ENCODE results near the gene ADAMTS2. TPM values are rescaled to one million over a fixed set of nuclear protein-coding genes. Genes with fewer than 3 reads are reported as not detected.
A peak's percentile ranks its signal among the peaks of the same experiment; 100 is the strongest.

Gene ADAMTS2
- total and polyA plus RNA-seq, 7 experiments from 2014 or later, result not detected

DNA sequence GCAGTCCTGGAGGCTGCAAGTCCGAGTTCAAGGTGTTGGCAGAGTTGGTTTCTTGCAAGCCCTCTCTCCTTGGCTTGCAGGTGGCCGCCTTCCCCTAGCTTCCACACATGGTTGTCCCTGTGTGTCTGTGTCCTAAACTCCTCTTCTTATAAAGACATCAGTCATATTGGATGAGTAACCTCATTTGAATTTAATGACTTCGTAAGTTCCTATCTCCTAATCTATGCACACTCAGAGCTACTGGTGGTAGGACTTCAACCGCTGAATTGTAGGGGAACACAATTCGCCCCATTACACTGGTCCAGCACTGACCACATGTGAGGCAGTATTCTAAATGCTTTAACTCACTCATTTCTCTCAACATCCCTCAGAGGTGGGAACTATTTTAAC is 25.9 kb upstream of the ADAMTS2 start:
- Mint-ChIP-seq H3K27me3 (peaks cover 0 to 5% (median 0%) of the 10 kb centered on the region in 5 donors), H3K36me3 (no peaks in the 10 kb centered on the region), H3K4me3 (no peak overlapping the region), H3K4me1 (peaks cover 0 to 3% (median 0%) of the 10 kb centered on the region in 7 donors), H3K27ac (no peak overlapping the region), H3K9me3 (peaks cover 0 to 2% (median 0%) of the 10 kb centered on the region in 11 donors)
- no peaks in the 10 kb centered on the region for H3K27me3 ChIP-seq (ENCODE audit: control insufficient read depth in 2 of 2, insufficient read depth in 2 of 2, low read length in 2 of 2)
- ATAC-seq (no peak), DNase-seq (no peak)
- H3K9me3 ChIP-seq (ENCODE audit: control insufficient read depth in 2 of 3, low read length in 3 of 3), result no peaks in the 10 kb centered on the region
- CTCF ChIA-PET, result no interaction called here
- H3K4me1 ChIP-seq (ENCODE audit: control insufficient read depth in 2 of 2, insufficient read depth in 2 of 2, low read length in 2 of 2), result no peaks in the 10 kb centered on the region
- no peak overlapping the region for H3K27ac ChIP-seq (ENCODE audit: low read depth, low read length)
- no peak overlapping the region for H3K4me3 ChIP-seq (ENCODE audit: low read length)
- POLR2A ChIA-PET, result no interaction called here
- H3K36me3 ChIP-seq (ENCODE audit: control insufficient read depth in 2 of 3, insufficient read depth in 3 of 3, low read length in 3 of 3), result no peaks in the 10 kb centered on the region
- intact Hi-C loops (cut with micrococcal nuclease), result no loop called here

DNA sequence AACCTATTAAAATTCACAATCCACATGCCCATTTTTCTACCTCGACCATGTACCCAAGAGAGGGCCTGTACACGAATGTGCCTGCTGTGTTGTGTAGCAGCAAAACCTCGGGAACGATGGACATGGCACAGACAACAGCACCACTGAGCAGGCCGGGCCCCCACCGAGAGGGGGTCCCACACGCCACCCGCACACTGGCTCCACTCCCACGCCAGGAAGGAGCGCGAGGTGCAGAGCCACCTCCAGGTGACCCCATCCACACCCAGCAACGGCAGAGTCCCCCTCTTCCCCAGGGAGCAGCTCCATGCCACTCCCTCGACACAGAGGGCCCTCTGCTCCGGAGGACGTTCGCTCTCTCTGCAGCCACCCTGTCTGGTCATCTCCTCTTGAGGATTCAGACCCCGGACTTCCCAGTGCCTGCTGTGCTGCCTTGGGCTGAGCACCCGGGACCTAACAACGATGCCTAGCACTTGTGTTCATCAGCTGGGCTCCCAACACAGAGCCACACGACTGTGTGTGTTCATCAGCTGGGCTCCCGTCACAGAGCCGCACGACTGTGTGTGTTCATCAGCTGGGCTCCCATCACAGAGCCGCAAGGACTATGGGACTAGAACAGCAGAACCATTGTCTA is 25.3 kb upstream of the ADAMTS2 start:
- H3K27me3 ChIP-seq (ENCODE audit: control insufficient read depth in 2 of 2, insufficient read depth in 2 of 2, low read length in 2 of 2), result no peaks in the 10 kb centered on the region
- CTCF ChIA-PET, result no interaction called here
- H3K9me3 ChIP-seq (ENCODE audit: control insufficient read depth in 2 of 3, low read length in 3 of 3), result no peaks in the 10 kb centered on the region
- intact Hi-C loops (cut with micrococcal nuclease), result no loop called here
- Mint-ChIP-seq H3K27me3 (peaks cover 0 to 5% (median 0%) of the 10 kb centered on the region in 5 donors), H3K4me3 (no peak overlapping the region), H3K4me1 (peaks cover 0 to 3% (median 0%) of the 10 kb centered on the region in 7 donors), H3K9me3 (peaks cover 0 to 2% (median 0%) of the 10 kb centered on the region in 11 donors), H3K36me3 (no peaks in the 10 kb centered on the region), H3K27ac (no peak overlapping the region)
- POLR2A ChIA-PET, result no interaction called here
- H3K36me3 ChIP-seq (ENCODE audit: control insufficient read depth in 2 of 3, insufficient read depth in 3 of 3, low read length in 3 of 3), result no peaks in the 10 kb centered on the region
- DNase-seq, result no peak
- no peak for ATAC-seq
- H3K27ac ChIP-seq (ENCODE audit: low read depth, low read length), result no peak overlapping the region
- no peak overlapping the region for H3K4me3 ChIP-seq (ENCODE audit: low read length)
- H3K4me1 ChIP-seq (ENCODE audit: control insufficient read depth in 2 of 2, insufficient read depth in 2 of 2, low read length in 2 of 2), result no peaks in the 10 kb centered on the region

DNA sequence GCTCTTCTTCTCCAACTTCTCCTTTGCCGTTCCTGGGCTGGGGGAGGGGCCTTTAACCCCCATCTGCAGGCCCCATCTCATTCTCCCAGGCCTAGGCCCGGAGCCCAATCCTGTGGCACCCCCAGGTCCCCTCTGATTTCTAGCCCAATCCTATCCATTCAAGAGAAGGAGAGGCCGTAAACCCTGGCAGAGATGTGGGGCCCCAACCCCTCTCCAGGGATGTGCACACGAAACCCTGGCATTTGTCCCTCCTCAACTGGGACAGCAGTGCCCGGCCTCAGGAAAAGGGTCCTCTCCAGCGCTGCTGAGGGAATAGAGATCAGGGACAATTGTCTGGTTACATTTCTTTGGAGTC is 24.2 kb upstream of the ADAMTS2 start:
- Histone ChIP-seq H3K27ac (ENCODE audit: low read depth, low read length) (no peak overlapping the region), H3K36me3 (ENCODE audit: control insufficient read depth in 2 of 3, insufficient read depth in 3 of 3, low read length in 3 of 3) (no peaks in the 10 kb centered on the region), H3K9me3 (ENCODE audit: control insufficient read depth in 2 of 3, low read length in 3 of 3) (no peaks in the 10 kb centered on the region), H3K27me3 (ENCODE audit: control insufficient read depth in 2 of 2, insufficient read depth in 2 of 2, low read length in 2 of 2) (no peaks in the 10 kb centered on the region), H3K4me3 (ENCODE audit: low read length) (no peak overlapping the region), H3K4me1 (ENCODE audit: control insufficient read depth in 2 of 2, insufficient read depth in 2 of 2, low read length in 2 of 2) (no peaks in the 10 kb centered on the region)
- Mint-ChIP-seq H3K27me3 (peaks cover 0 to 5% (median 0%) of the 10 kb centered on the region in 5 donors), H3K27ac (peak overlapping the region in 1 of 9 donors; percentile 25), H3K4me3 (no peak overlapping the region), H3K4me1 (peaks cover 0 to 2% (median 0%) of the 10 kb centered on the region in 7 donors), H3K36me3 (no peaks in the 10 kb centered on the region), H3K9me3 (peaks cover 0 to 2% (median 0%) of the 10 kb centered on the region in 11 donors)
- CTCF ChIA-PET, result no interaction called here
- intact Hi-C loops (cut with micrococcal nuclease), result no loop called here
- POLR2A ChIA-PET, result no interaction called here
- no peak for ATAC-seq
- no peak for DNase-seq

DNA sequence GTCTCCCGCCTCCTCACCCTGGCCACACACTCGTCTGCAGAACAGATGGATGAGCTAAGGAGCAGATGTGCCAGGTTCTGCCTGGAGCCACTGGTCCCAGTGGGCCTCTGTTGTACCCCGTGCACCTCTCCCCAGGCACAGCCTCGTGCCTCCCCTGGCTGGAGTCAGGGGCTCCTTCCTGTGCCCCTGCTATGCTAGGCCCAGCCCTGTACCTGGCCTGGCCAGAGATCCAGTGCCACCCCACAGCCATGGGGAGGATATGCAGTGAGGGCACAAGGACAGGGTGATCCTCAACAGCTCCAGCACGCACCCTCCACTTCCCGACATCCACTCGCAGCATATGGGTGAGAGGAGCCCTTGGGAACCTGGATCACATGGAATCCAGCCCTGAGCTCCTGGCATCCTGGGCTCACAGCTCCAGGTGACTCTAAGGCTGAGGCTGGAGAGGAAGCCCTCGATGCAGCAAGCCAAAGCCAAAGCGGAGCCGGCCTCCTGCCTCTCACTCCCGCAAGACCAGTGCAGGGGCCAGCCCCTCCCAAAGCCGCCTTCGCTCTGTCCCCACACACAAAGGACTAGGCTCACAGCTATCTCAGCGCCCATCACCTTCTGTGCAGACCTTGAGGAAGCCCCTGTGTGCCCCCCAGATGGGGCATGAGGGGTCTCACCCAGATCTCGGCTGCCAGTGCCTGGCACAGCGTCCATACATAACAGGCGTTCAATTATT is 23.7 kb upstream of the ADAMTS2 start:
- Histone ChIP-seq H3K4me3 (ENCODE audit: low read length) (no peak overlapping the region), H3K9me3 (ENCODE audit: control insufficient read depth in 2 of 3, low read length in 3 of 3) (no peaks in the 10 kb centered on the region), H3K27ac (ENCODE audit: low read depth, low read length) (no peak overlapping the region), H3K36me3 (ENCODE audit: control insufficient read depth in 2 of 3, insufficient read depth in 3 of 3, low read length in 3 of 3) (no peaks in the 10 kb centered on the region), H3K4me1 (ENCODE audit: control insufficient read depth in 2 of 2, insufficient read depth in 2 of 2, low read length in 2 of 2) (no peaks in the 10 kb centered on the region), H3K27me3 (ENCODE audit: control insufficient read depth in 2 of 2, insufficient read depth in 2 of 2, low read length in 2 of 2) (no peaks in the 10 kb centered on the region)
- H3K9me3 Mint-ChIP-seq, result no peaks in the 10 kb centered on the region
- intact Hi-C loops (cut with micrococcal nuclease), result no loop called here
- H3K27me3 Mint-ChIP-seq, result peaks cover 0 to 5% (median 0%) of the 10 kb centered on the region in 5 donors
- no peaks in the 10 kb centered on the region for H3K4me1 Mint-ChIP-seq
- ChIA-PET CTCF (no interaction called here), POLR2A (no interaction called here)
- H3K4me3 Mint-ChIP-seq, result no peak overlapping the region
- DNase-seq (no peak), ATAC-seq (no peak)
- H3K27ac Mint-ChIP-seq, result peak overlapping the region in 1 of 9 donors; percentile 25
- no peaks in the 10 kb centered on the region for H3K36me3 Mint-ChIP-seq

DNA sequence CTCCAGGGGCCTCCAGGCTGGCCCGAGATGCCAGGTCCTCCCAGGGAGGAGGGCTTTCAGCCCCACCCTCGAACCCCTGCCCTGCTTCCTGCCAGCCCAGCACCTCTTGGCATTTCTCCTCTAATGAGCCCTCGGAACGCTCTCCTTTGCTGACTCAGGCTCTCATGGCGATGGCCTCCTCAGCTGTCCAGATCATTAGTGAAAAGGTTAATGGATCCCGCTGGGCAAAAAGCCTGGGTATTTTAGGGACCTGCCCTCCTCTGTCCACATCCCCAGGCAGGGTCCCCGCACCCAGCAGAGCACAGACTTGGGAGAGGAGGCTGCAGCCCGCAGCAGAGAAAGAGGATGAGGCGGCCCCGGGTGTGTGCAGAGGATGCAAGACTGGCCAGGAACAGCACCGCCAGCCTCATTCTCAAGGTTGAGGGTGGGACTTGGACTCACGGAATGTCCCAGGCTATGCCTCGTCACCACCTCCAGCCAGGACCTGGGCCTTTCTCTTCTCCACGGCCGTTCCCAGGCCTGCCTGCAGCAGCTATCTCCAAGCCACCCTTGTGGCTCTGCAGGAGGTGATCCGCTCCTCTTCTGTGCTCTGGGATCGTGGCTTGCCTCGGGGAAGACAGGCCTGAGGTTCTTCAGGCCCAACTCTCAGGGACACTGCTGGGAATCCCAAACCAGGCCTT is 23.0 kb upstream of the ADAMTS2 start:
- Mint-ChIP-seq H3K27ac (no peak overlapping the region), H3K27me3 (peaks cover 0 to 5% (median 0%) of the 10 kb centered on the region in 5 donors), H3K36me3 (no peaks in the 10 kb centered on the region), H3K4me3 (no peak overlapping the region), H3K4me1 (no peaks in the 10 kb centered on the region), H3K9me3 (peaks cover 0 to 4% (median 0%) of the 10 kb centered on the region in 11 donors)
- no peak overlapping the region for H3K4me3 ChIP-seq (ENCODE audit: low read length)
- no peaks in the 10 kb centered on the region for H3K9me3 ChIP-seq (ENCODE audit: control insufficient read depth in 2 of 3, low read length in 3 of 3)
- H3K4me1 ChIP-seq (ENCODE audit: control insufficient read depth in 2 of 2, insufficient read depth in 2 of 2, low read length in 2 of 2), result no peaks in the 10 kb centered on the region
- ATAC-seq (no peak), DNase-seq (no peak)
- POLR2A ChIA-PET, result no interaction called here
- CTCF ChIA-PET, result no interaction called here
- intact Hi-C loops (cut with micrococcal nuclease), result no loop called here
- no peaks in the 10 kb centered on the region for H3K27me3 ChIP-seq (ENCODE audit: control insufficient read depth in 2 of 2, insufficient read depth in 2 of 2, low read length in 2 of 2)
- H3K27ac ChIP-seq (ENCODE audit: low read depth, low read length), result no peak overlapping the region
- H3K36me3 ChIP-seq (ENCODE audit: control insufficient read depth in 2 of 3, insufficient read depth in 3 of 3, low read length in 3 of 3), result no peaks in the 10 kb centered on the region

DNA sequence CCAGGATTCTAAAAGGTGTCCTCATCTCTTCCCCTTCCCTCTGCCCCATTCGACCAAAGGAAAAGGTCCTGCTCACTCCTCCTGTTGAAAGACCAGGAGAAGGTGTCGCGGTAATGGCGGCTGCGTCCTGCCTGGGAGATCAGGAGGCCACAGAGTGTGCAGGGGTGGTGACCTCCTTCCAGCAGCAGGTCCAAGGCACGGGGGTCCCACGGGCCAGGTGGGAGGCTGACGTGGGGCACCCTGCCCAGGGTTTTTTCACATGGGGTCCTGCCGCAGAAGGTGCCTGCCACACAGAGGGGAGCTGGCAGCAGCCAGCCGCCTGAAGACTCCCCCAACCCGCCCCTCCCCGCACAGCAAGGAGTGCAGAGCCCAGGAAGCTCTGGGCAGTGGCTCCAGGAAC is 22.2 kb upstream of the ADAMTS2 start:
- H3K27ac ChIP-seq (ENCODE audit: low read depth, low read length), result no peak overlapping the region
- H3K4me3 ChIP-seq (ENCODE audit: low read length), result no peak overlapping the region
- CTCF ChIA-PET, result no interaction called here
- H3K27me3 ChIP-seq (ENCODE audit: control insufficient read depth in 2 of 2, insufficient read depth in 2 of 2, low read length in 2 of 2), result no peaks in the 10 kb centered on the region
- intact Hi-C loops (cut with micrococcal nuclease), result no loop called here
- DNase-seq, result no peak
- POLR2A ChIA-PET, result no interaction called here
- no peaks in the 10 kb centered on the region for H3K4me1 ChIP-seq (ENCODE audit: control insufficient read depth in 2 of 2, insufficient read depth in 2 of 2, low read length in 2 of 2)
- Mint-ChIP-seq H3K4me1 (no peaks in the 10 kb centered on the region), H3K36me3 (no peaks in the 10 kb centered on the region), H3K9me3 (peaks cover 0 to 4% (median 0%) of the 10 kb centered on the region in 11 donors), H3K27ac (no peak overlapping the region), H3K4me3 (no peak overlapping the region), H3K27me3 (peaks cover 0 to 5% (median 0%) of the 10 kb centered on the region in 5 donors)
- no peak for ATAC-seq
- H3K9me3 ChIP-seq (ENCODE audit: control insufficient read depth in 2 of 3, low read length in 3 of 3), result no peaks in the 10 kb centered on the region
- H3K36me3 ChIP-seq (ENCODE audit: control insufficient read depth in 2 of 3, insufficient read depth in 3 of 3, low read length in 3 of 3), result no peaks in the 10 kb centered on the region

Measured in naive thymus-derived CD4-positive, alpha-beta T cell (primary cell).